DOHH2 (cell line): ENCODE results near the gene OSBPL9.

Source experiments
- H3F3A ChIP-seq: fragments of 200-600 bp; sonication (generic), shearing (Covaris generic); 2 replicates; pipeline ENCODE4 v1.6.0; 2016; ENCODE audit warnings: antibody characterized with exemption, mild to moderate bottlenecking; ENCODE audit not compliant: control insufficient read depth, insufficient read depth
- H3K27ac ChIP-seq: fragments of 200-600 bp; sonication (generic); 2 replicates; pipeline ENCODE4 v1.5.1; 2014; ENCODE audit warnings: low read depth, mild to moderate bottlenecking, low read length, moderate library complexity
- H3K27me3 ChIP-seq: fragments of 200-600 bp; sonication (generic); 2 replicates; pipeline ENCODE4 v1.6.1; 2014; ENCODE audit warnings: mild to moderate bottlenecking, low read length, mixed read lengths; ENCODE audit not compliant: control insufficient read depth
- H3K36me3 ChIP-seq: fragments of 200-600 bp; sonication (generic); 2 replicates; pipeline ENCODE4 v1.6.1; 2014; ENCODE audit warnings: mild to moderate bottlenecking, low read length, moderate library complexity, mixed read lengths; ENCODE audit not compliant: control insufficient read depth
- H3K4me1 ChIP-seq: fragments of 200-600 bp; sonication (generic); 2 replicates; pipeline ENCODE4 v1.6.1; 2014; ENCODE audit warnings: mild to moderate bottlenecking, low read length, mixed read lengths; ENCODE audit not compliant: control insufficient read depth
- H3K4me2 ChIP-seq: fragments of 200-600 bp; sonication (generic); 2 replicates; pipeline ENCODE4 v1.6.0; 2014; ENCODE audit warnings: mild to moderate bottlenecking, low read length, moderate library complexity
- H3K4me3 ChIP-seq: fragments of 200-600 bp; sonication (generic); 2 replicates; pipeline ENCODE4 v1.5.1; 2014; ENCODE audit warnings: mild to moderate bottlenecking, low read length, mixed read lengths
- H3K79me2 ChIP-seq: fragments of 200-600 bp; sonication (generic); 2 replicates; pipeline ENCODE4 v1.6.1; 2014; ENCODE audit warnings: mild to moderate bottlenecking, low read length, mixed read lengths; ENCODE audit not compliant: control insufficient read depth
- H3K9me2 ChIP-seq: fragments of 200-600 bp; sonication (generic); replicated peaks from 2 replicates; pipeline ENCODE4 v1.6.1; 2014; ENCODE audit warnings: mild to moderate bottlenecking, low read length, mixed read lengths; ENCODE audit not compliant: control insufficient read depth
- H3K9me3 ChIP-seq: fragments of 200-600 bp; sonication (generic); 2 replicates; pipeline ENCODE4 v1.6.1; 2014; ENCODE audit warnings: antibody characterized with exemption, low read length, mixed read lengths; ENCODE audit not compliant: control insufficient read depth, insufficient read depth
- H4K20me1 ChIP-seq: fragments of 200-600 bp; sonication (generic); 2 replicates; pipeline ENCODE4 v1.6.0; 2014; ENCODE audit warnings: low read depth, mild to moderate bottlenecking, antibody characterized with exemption, low read length, moderate library complexity; ENCODE audit not compliant: control insufficient read depth, insufficient read depth
- EZH2phosphoT487 ChIP-seq: fragments of 200-600 bp; sonication (generic); IDR thresholded peaks from 2 replicates; pipeline ENCODE4 v1.6.1; 2017; ENCODE audit warnings: borderline replicate concordance, mild to moderate bottlenecking, antibody characterized with exemption, low read length, moderate library complexity, mixed read lengths
- TF ChIP-seq, protein P1 (sequence below): fragments of 200-600 bp; sonication (generic); IDR thresholded peaks from one replicate; pipeline ENCODE4 v1.5.1; 2014; ENCODE audit warnings: antibody characterized with exemption, mild to moderate bottlenecking, low read depth, low read length; ENCODE audit not compliant: poor library complexity, severe bottlenecking

OSBPL9 gene

DNA sequence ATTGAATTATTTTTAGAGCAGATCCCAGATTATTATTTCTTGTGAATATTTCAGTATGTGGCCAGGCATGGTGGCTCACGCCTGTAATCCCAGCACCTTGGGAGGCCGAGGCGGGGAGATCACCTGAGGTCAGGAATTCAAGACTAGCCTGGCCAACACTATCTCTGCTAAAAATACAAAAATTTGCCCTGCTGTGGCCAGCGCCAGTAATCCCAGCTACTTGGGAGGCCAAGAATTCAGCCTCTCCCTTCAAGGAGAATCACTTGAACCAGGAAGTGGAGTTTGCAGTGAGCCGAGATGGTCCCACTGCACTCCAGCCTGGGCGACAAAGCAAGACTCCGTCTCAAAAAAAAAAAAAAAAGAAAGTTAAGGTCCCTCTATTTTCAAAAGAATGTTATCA lies 4.3 kb downstream of the OSBPL9 start:
- H3K27me3 ChIP-seq = no peaks in the 10 kb centered on the region
- H3K4me2 ChIP-seq = no peak overlapping the region
- TF ChIP-seq EZH2phosphoT487 = no peak
- TF ChIP-seq, protein P1, sequence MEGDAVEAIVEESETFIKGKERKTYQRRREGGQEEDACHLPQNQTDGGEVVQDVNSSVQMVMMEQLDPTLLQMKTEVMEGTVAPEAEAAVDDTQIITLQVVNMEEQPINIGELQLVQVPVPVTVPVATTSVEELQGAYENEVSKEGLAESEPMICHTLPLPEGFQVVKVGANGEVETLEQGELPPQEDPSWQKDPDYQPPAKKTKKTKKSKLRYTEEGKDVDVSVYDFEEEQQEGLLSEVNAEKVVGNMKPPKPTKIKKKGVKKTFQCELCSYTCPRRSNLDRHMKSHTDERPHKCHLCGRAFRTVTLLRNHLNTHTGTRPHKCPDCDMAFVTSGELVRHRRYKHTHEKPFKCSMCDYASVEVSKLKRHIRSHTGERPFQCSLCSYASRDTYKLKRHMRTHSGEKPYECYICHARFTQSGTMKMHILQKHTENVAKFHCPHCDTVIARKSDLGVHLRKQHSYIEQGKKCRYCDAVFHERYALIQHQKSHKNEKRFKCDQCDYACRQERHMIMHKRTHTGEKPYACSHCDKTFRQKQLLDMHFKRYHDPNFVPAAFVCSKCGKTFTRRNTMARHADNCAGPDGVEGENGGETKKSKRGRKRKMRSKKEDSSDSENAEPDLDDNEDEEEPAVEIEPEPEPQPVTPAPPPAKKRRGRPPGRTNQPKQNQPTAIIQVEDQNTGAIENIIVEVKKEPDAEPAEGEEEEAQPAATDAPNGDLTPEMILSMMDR = no peak
- H3K9me2 ChIP-seq = no peaks in the 10 kb centered on the region
- H3K4me3 ChIP-seq = no peak overlapping the region
- H4K20me1 ChIP-seq = no peaks in the 10 kb centered on the region
- H3K79me2 ChIP-seq = peaks cover 15% of the 10 kb centered on the region
- no peaks in the 10 kb centered on the region for H3F3A ChIP-seq
- H3K27ac ChIP-seq = no peak overlapping the region
- H3K9me3 ChIP-seq = no peaks in the 10 kb centered on the region
- peaks cover 17% of the 10 kb centered on the region for H3K4me1 ChIP-seq
- H3K36me3 ChIP-seq = no peaks in the 10 kb centered on the region

DNA sequence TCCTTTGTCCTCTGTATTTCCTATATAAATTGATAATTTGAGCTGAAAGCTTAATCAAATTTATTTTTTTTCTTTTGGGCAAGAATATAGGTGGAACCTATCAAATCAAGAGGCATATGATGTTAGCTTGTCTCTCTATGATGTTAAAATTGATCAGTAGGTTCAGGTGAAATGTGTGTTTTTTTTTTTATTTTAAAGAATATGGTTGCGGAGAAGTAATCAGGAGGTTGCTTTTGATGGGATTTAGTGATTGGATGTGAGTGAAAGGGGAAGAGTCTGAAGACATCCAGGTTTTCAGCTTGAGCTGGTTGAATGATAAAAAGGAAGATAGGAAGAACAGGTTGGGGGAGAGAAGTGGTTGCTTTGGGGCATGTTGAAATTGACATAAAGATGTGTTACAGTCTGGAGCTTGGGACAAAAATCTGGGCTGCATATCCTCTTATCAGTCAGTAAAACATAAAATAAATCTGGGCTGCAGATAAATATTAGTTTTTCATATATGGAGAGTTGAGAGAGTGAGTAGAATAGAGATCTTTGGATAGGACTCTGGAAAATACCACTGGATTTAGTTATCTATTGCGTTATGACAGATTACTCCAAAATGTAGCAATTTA lies 5.1 kb downstream of the OSBPL9 start:
- H3K4me1 ChIP-seq = peaks cover 12% of the 10 kb centered on the region
- H3K36me3 ChIP-seq = no peaks in the 10 kb centered on the region
- H3K4me3 ChIP-seq = no peak overlapping the region
- no peak for TF ChIP-seq EZH2phosphoT487
- TF ChIP-seq, protein P1 = no peak
- no peaks in the 10 kb centered on the region for H3K27me3 ChIP-seq
- no peak overlapping the region for H3K27ac ChIP-seq
- H3K9me2 ChIP-seq = no peaks in the 10 kb centered on the region
- H3K4me2 ChIP-seq = no peak overlapping the region
- no peaks in the 10 kb centered on the region for H3K9me3 ChIP-seq
- H3F3A ChIP-seq = no peaks in the 10 kb centered on the region
- no peaks in the 10 kb centered on the region for H4K20me1 ChIP-seq
- peaks cover 15% of the 10 kb centered on the region for H3K79me2 ChIP-seq

DNA sequence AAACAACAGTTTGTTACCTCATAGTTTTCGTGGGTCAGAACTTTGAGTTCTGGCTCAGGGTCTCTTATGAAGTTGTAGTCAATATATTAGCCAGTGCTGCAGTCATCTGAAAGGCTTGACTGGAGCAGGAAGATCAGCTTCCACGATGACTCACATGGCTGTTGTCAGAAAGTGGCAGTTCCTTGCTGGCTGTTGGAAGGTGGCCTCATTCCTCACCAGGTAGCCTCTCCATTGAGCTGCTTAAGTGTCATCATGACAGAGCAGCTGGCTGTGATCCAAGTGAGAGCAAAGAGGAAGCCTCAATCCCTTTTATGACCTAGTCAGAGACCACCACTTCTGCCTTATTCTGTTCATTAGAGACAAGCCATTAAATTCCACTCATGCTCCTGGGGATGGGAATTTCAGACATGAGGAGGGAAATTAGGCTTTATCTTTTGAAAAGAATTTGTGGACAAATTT lies 5.6 kb downstream of the OSBPL9 start:
- no peaks in the 10 kb centered on the region for H3F3A ChIP-seq
- no peak overlapping the region for H3K4me2 ChIP-seq
- H3K4me1 ChIP-seq = peaks cover 11% of the 10 kb centered on the region
- H3K27ac ChIP-seq = no peak overlapping the region
- no peaks in the 10 kb centered on the region for H3K36me3 ChIP-seq
- H3K4me3 ChIP-seq = no peak overlapping the region
- no peaks in the 10 kb centered on the region for H3K27me3 ChIP-seq
- H3K9me2 ChIP-seq = no peaks in the 10 kb centered on the region
- peaks cover 11% of the 10 kb centered on the region for H3K79me2 ChIP-seq
- TF ChIP-seq EZH2phosphoT487 = no peak
- TF ChIP-seq, protein P1 = no peak
- H4K20me1 ChIP-seq = 0 out of 2 replicates have a peak, but pooled peaks cover 3% of the 10 kb centered on the region
- H3K9me3 ChIP-seq = no peaks in the 10 kb centered on the region
